H1 (cell line): Measurements from ENCODE around the gene MPZL3. TPM values are rescaled to one million over a fixed set of nuclear protein-coding genes. Genes with fewer than 3 reads are reported as not detected.

ENCODE experiments used
- CTCF ChIA-PET: fragments of 300-600 bp; sonication (Branson Sonifier 250); formaldehyde crosslinking; loops from one replicate; lab custom pipeline; 2021; ENCODE audit not compliant: partially characterized antibody; lab: Charles Lee
- POLR2A ChIA-PET: fragments of 300-600 bp; sonication (Branson Sonifier 250); formaldehyde crosslinking; loops from one replicate; lab custom pipeline; 2021; ENCODE audit warnings: inconsistent platforms; ENCODE audit not compliant: partially characterized antibody; lab: Charles Lee
- DNase-seq, 2 experiments: peaks; one replicate each; pipeline versions ENCODE4 v3.0.0 to v3.0.0-alpha.2; 2010 to 2022; ENCODE audit warnings: low spot score in 2 of 2, low read depth in 1 of 2, mixed read lengths in 1 of 2
- FAIRE-seq: peaks from 2 replicates; lab custom pipeline; 2011; peaks lifted over from hg19 to GRCh38; lab: Jason Lieb, UNC
- H2AFZ ChIP-seq: 2 replicates; pipeline ENCODE4 v1.8.1; 2012; ENCODE audit warnings: low read length, inconsistent platforms
- H2AK5ac ChIP-seq: 2 replicates; pipeline ENCODE4 v1.6.1; 2013; ENCODE audit warnings: low read depth, low read length
- H2BK120ac ChIP-seq: replicated peaks from 2 replicates; pipeline ENCODE3; 2013; ENCODE audit warnings: low read depth, low read length, inconsistent platforms
- H2BK12ac ChIP-seq: 2 replicates; pipeline ENCODE4 v1.6.1; 2013; ENCODE audit warnings: low read depth, low read length
- H2BK15ac ChIP-seq: 2 replicates; pipeline ENCODE4 v1.6.1; 2013; ENCODE audit warnings: low read length
- H2BK20ac ChIP-seq: 2 replicates; pipeline ENCODE4 v1.6.1; 2013; ENCODE audit warnings: low read length
- H2BK5ac ChIP-seq: 2 replicates; pipeline ENCODE4 v1.6.1; 2013; ENCODE audit warnings: low read depth, low read length
- H3K14ac ChIP-seq: 2 replicates; pipeline ENCODE4 v1.6.1; 2013; ENCODE audit warnings: inconsistent platforms; ENCODE audit not compliant: insufficient read length
- H3K18ac ChIP-seq: 2 replicates; pipeline ENCODE4 v1.6.1; 2013; ENCODE audit warnings: low read length; ENCODE audit errors: extremely low read depth
- H3K23ac ChIP-seq: 2 replicates; pipeline ENCODE4 v1.6.1; 2013; ENCODE audit warnings: inconsistent platforms; ENCODE audit not compliant: insufficient read length
- H3K23me2 ChIP-seq: 2 replicates; pipeline ENCODE4 v1.6.1; 2013; ENCODE audit warnings: low read depth, low read length
- H3K27ac ChIP-seq: 2 replicates; pipeline ENCODE4 v1.6.1; 2011; ENCODE audit warnings: low read depth, low read length, inconsistent platforms
- H3K27me3 ChIP-seq, 4 experiments: replicated peaks in 1 of 4; 1 replicate in 1 of 4; 2 replicates in 3 of 4; pipeline versions ENCODE4 v1.6.1 to v1.8.1; 2011 to 2013; ENCODE audit warnings: low read length in 3 of 4, mild to moderate bottlenecking in 3 of 4, inconsistent platforms in 2 of 4, mixed read lengths in 2 of 4, moderate library complexity in 1 of 4; ENCODE audit not compliant: control insufficient read depth in 3 of 4, insufficient read depth in 3 of 4; ENCODE audit errors: extremely low read depth in 1 of 4
- H3K36me3 ChIP-seq, 4 experiments: 2 replicates each; pipeline versions ENCODE4 v1.6.1 to v1.8.1; 2011 to 2013; ENCODE audit warnings: mild to moderate bottlenecking in 4 of 4, low read length in 3 of 4, moderate library complexity in 2 of 4, control low read depth in 1 of 4, inconsistent platforms in 1 of 4; ENCODE audit not compliant: insufficient read depth in 4 of 4, control insufficient read depth in 2 of 4
- H3K4ac ChIP-seq: replicated peaks from 2 replicates; pipeline ENCODE3; 2013; ENCODE audit warnings: low read length, low read depth, mixed read lengths, inconsistent platforms; ENCODE audit not compliant: insufficient read length
- H3K4me1 ChIP-seq, 4 experiments: replicated peaks in 1 of 4; 1 replicate in 1 of 4; 2 replicates in 3 of 4; pipeline versions ENCODE4 v1.6.1 to v1.8.1; 2011 to 2013; ENCODE audit warnings: low read length in 3 of 4, inconsistent platforms in 2 of 4, mixed read lengths in 1 of 4; ENCODE audit not compliant: insufficient read depth in 4 of 4, control insufficient read depth in 3 of 4
- H3K4me2 ChIP-seq, 2 experiments: 2 replicates each; pipeline versions ENCODE4 v1.6.1 to v1.8.1; 2011 to 2013; ENCODE audit warnings: low read depth in 2 of 2, low read length in 2 of 2, control low read depth in 1 of 2, inconsistent platforms in 1 of 2, mild to moderate bottlenecking in 1 of 2; ENCODE audit not compliant: insufficient read depth in 1 of 2
- H3K4me3 ChIP-seq, 4 experiments: fragments of 200-600, 300-600 bp in 1 of 4; sonication (generic), shearing (Covaris generic), sonication (Bioruptor Twin) in 1 of 4; 2 replicates each; pipeline versions ENCODE4 v1.5.1 to v1.8.1; 2011 to 2016; ENCODE audit warnings: low read length in 4 of 4, low read depth in 3 of 4, control low read depth in 2 of 4, inconsistent platforms in 2 of 4, mild to moderate bottlenecking in 2 of 4, mixed read lengths in 1 of 4, moderate library complexity in 1 of 4; ENCODE audit not compliant: insufficient read depth in 2 of 4; ENCODE audit errors: extremely low read depth in 1 of 4
- H3K56ac ChIP-seq: replicated peaks from 2 replicates; pipeline ENCODE3; 2013; ENCODE audit warnings: low read depth, mild to moderate bottlenecking, mixed read lengths, low read length, inconsistent platforms; ENCODE audit not compliant: insufficient read length
- H3K79me1 ChIP-seq: 2 replicates; pipeline ENCODE4 v1.6.1; 2013; ENCODE audit warnings: low read depth, low read length, control low read depth
- H3K79me2 ChIP-seq, 2 experiments: 2 replicates each; pipeline versions ENCODE4 v1.6.1 to v1.8.1; 2012 to 2013; ENCODE audit warnings: low read length in 2 of 2, mild to moderate bottlenecking in 2 of 2, inconsistent platforms in 1 of 2; ENCODE audit not compliant: insufficient read depth in 2 of 2, control insufficient read depth in 1 of 2
- H3K9ac ChIP-seq, 4 experiments: replicated peaks in 1 of 4; 1 replicate in 1 of 4; 2 replicates in 3 of 4; pipeline versions ENCODE4 v1.6.1 to v1.8.1; 2011 to 2013; ENCODE audit warnings: low read depth in 3 of 4, low read length in 3 of 4, control low read depth in 2 of 4, mild to moderate bottlenecking in 2 of 4, moderate library complexity in 2 of 4, inconsistent platforms in 1 of 4; ENCODE audit errors: extremely low read depth in 1 of 4
- H3K9me3 ChIP-seq, 2 experiments: 2 replicates each; pipeline versions ENCODE4 v1.6.1 to v1.8.1; 2012 to 2013; ENCODE audit warnings: mild to moderate bottlenecking in 2 of 2, moderate library complexity in 2 of 2, control low read depth in 1 of 2, inconsistent platforms in 1 of 2, low read depth in 1 of 2, low read length in 1 of 2, mixed read lengths in 1 of 2; ENCODE audit not compliant: insufficient read depth in 2 of 2
- H4K20me1 ChIP-seq, 2 experiments: replicated peaks in 1 of 2; 2 replicates each; pipeline versions ENCODE3 to v1.8.1; 2011 to 2013; ENCODE audit warnings: inconsistent platforms in 2 of 2, low read length in 2 of 2, mild to moderate bottlenecking in 1 of 2; ENCODE audit not compliant: insufficient read depth in 2 of 2, control insufficient read depth in 1 of 2
- H4K5ac ChIP-seq: 2 replicates; pipeline ENCODE4 v1.6.1; 2013; ENCODE audit warnings: low read length, low read depth, mixed read lengths, inconsistent platforms; ENCODE audit not compliant: insufficient read length
- H4K8ac ChIP-seq: 2 replicates; pipeline ENCODE4 v1.8.0; 2013; ENCODE audit warnings: mild to moderate bottlenecking, moderate library complexity, low read length, inconsistent platforms; ENCODE audit not compliant: insufficient read depth; ENCODE audit errors: extremely low read depth
- H4K91ac ChIP-seq: replicated peaks from 2 replicates; pipeline ENCODE3; 2013; ENCODE audit warnings: low read length, mixed read lengths, inconsistent platforms; ENCODE audit not compliant: insufficient read length
- BCL11A ChIP-seq, 2 experiments: IDR thresholded peaks; one replicate each; pipeline ENCODE4 v1.6.1; 2011; ENCODE audit warnings: low read depth in 2 of 2, low read length in 2 of 2, mild to moderate bottlenecking in 2 of 2
- BRCA1 ChIP-seq: IDR thresholded peaks from 2 replicates; pipeline ENCODE4 v1.6.1; 2012; ENCODE audit warnings: low read depth, low read length, improper control_type of control experiment
- EGR1 ChIP-seq: IDR thresholded peaks from 2 replicates; pipeline ENCODE4 v1.6.1; 2011; ENCODE audit warnings: low read depth, low read length, borderline replicate concordance
- EP300 ChIP-seq, 2 experiments: IDR thresholded peaks; 1 replicate in 1 of 2; 2 replicates in 1 of 2; pipeline ENCODE4 v1.6.1; 2011 to 2012; ENCODE audit warnings: low read depth in 2 of 2, low read length in 2 of 2, mild to moderate bottlenecking in 2 of 2, borderline replicate concordance in 1 of 2, inconsistent platforms in 1 of 2, moderate library complexity in 1 of 2
- KDM1A ChIP-seq: fragments of 200-600, 300-600 bp; sonication (generic); IDR thresholded peaks from 2 replicates; pipeline ENCODE4 v1.7.1; 2016; ENCODE audit warnings: mild to moderate bottlenecking, low read length, borderline replicate concordance
- POLR2AphosphoS5 ChIP-seq: IDR thresholded peaks from 2 replicates; pipeline ENCODE4 v1.6.1; 2011; ENCODE audit warnings: low read depth, low read length
- RAD21 ChIP-seq, 2 experiments: IDR thresholded peaks in 1 of 2; conservative IDR thresholded peaks in 1 of 2; 2 replicates each; pipeline ENCODE4 v1.6.1; 2011; ENCODE audit warnings: low read depth in 2 of 2, low read length in 2 of 2, improper control_type of control experiment in 1 of 2, inconsistent platforms in 1 of 2, mild to moderate bottlenecking in 1 of 2, moderate library complexity in 1 of 2
- RBBP5 ChIP-seq: IDR thresholded peaks from 2 replicates; pipeline ENCODE4 v1.7.1; 2012; ENCODE audit warnings: low read depth, mild to moderate bottlenecking, inconsistent platforms, low read length, moderate library complexity, borderline replicate concordance
- SAP30 ChIP-seq: fragments of 300-600 bp; sonication (generic); IDR thresholded peaks from 2 replicates; pipeline ENCODE4 v1.7.1; 2012; ENCODE audit warnings: low read length, moderate library complexity, mild to moderate bottlenecking, inconsistent platforms; ENCODE audit not compliant: insufficient read depth, insufficient replicate concordance
- SIRT6 ChIP-seq: IDR thresholded peaks from one replicate; pipeline ENCODE4 v1.7.1; 2012; ENCODE audit warnings: low read length, inconsistent platforms
- SP1 ChIP-seq: IDR thresholded peaks from 2 replicates; pipeline ENCODE4 v1.6.1; 2011; ENCODE audit warnings: low read depth, low read length
- SP2 ChIP-seq: IDR thresholded peaks from 2 replicates; pipeline ENCODE4 v1.6.1; 2012; ENCODE audit warnings: mild to moderate bottlenecking, low read length, inconsistent platforms
- WGBS, 2 experiments: shearing (Covaris generic) in 1 of 2; methylation state at CpG; one replicate each; pipeline versions ENCODE4 v1.1.6 to v1.1.7; 2013 to 2015; ENCODE audit warnings: low lambda C conversion rate in 2 of 2, mixed read lengths in 2 of 2, inconsistent platforms in 1 of 2, low coverage in 1 of 2, missing lambda C conversion rate in 1 of 2; ENCODE audit not compliant: insufficient replicate concordance in 2 of 2, insufficient coverage in 1 of 2, insufficient read length in 1 of 2; ENCODE audit errors: extremely low coverage in 1 of 2, missing lambda C conversion rate in 1 of 2; 5-methylcytosine and 5-hydroxymethylcytosine counted together
- polyA plus RNA-seq, 7 experiments: library from polyadenylated mRNA; depleted of rRNA in 3 of 7; stranded (reverse) in 5 of 7; unstranded in 2 of 7; fragments of >200 nt in 5 of 7; fragments of 200-250 nt in 2 of 7; gene quantifications; 1 replicate in 5 of 7; 2 replicates in 1 of 7; 4 replicates in 1 of 7; pipeline versions ENCODE4 v1.2.1 to v1.2.3, GENCODE V29; 2011 to 2013; ENCODE audit warnings: missing spikeins in 2 of 7, mixed read lengths in 2 of 7
- total RNA-seq: library from RNA; stranded (reverse); fragmentation: NEBNext Ultra II Directional; extraction: Animal tissue kit (Norgen Biotek cat#: 25700); gene quantifications from 2 replicates; pipeline ENCODE4 v1.2.1, GENCODE V29; 2021

MPZL3 gene
- total and polyA plus RNA-seq, 2 of the 8 experiments (the other 6 are each of a cell fraction or from before 2014, with no cell fraction given): 1.1 to 3.9 TPM

DNA sequence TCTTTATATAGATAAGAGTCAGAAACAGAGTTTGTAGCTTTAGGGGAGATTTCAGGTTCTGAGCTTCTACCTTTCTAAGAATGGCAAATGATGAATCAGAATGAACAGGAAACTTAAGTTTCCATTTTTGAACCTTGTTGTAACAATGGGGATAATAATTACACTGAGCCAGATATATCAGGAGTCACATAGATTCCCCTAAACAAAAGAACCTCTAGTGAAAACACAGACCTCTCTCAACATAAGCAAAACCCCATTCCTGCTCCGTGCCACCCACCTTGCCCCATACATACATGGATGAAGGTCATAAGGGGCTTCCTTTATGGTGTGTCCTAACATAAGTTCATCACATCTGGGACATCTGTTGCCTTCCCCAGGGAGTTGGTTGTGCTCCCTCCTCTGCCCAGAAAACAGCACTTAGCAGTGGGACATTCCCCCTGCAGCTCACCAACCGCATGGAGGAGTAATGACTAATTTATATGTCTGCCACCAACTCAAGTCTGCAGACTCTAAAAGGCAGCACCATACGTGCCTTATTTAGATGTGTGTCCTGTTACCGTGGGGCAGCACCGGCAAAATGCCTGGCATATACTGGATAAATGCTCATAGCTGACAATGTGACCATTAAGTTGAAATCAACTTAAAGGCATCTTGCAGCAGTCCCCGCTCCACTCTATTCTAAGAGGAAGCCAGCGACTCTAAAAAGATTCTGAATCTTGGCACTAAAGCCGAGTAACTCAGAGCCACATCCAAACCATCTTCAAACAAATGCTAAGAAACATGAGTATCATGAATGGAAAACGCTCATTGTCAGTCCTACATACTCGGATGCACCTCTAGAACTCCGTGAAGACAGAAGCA is 35.3 kb downstream of the MPZL3 start:
- no peak overlapping the region for H2BK20ac ChIP-seq
- H3K27me3 ChIP-seq: no peaks in the 10 kb centered on the region
- no peak overlapping the region for H3K56ac ChIP-seq
- ChIA-PET CTCF (interaction anchor here (0.6 to 1.6 kb wide), 5 partner anchors 9 to 828 kb away, joined by 3 to 7 read pairs (median 3); partner anchors contain the start of gene MPZL3), POLR2A (interaction anchor here (0.6 kb wide), 1 partner anchor 276 kb away, joined by 3 read pairs; no protein-coding TSS in a partner anchor)
- H2BK120ac ChIP-seq: no peak overlapping the region
- H3K79me2 ChIP-seq: no peaks in the 10 kb centered on the region
- no peak overlapping the region for H2AFZ ChIP-seq
- no peaks in the 10 kb centered on the region for H4K20me1 ChIP-seq
- 85% methylated on average over 11 of the region's 11 CpGs; no CpG with 5 or more reads in 1 of the 2 experiments for WGBS, 2 experiments
- peaks cover 1 to 11% (median 9%) of the 10 kb centered on the region in 4 experiments for H3K4me1 ChIP-seq
- H3K27ac ChIP-seq: no peak overlapping the region
- no peak overlapping the region for H3K23ac ChIP-seq
- H3K36me3 ChIP-seq: no peaks in the 10 kb centered on the region
- no peak overlapping the region for H3K9ac ChIP-seq
- H3K14ac ChIP-seq: no peak overlapping the region
- FAIRE-seq: no peak
- no peak overlapping the region for H3K4me2 ChIP-seq
- no peaks in the 10 kb centered on the region for H3K79me1 ChIP-seq
- H3K9me3 ChIP-seq: no peaks in the 10 kb centered on the region
- H4K5ac ChIP-seq: no peak overlapping the region
- no peak overlapping the region for H2AK5ac ChIP-seq
- H2BK5ac ChIP-seq: no peak overlapping the region
- no peak overlapping the region for H4K91ac ChIP-seq
- no peak overlapping the region for H3K4me3 ChIP-seq
- DNase-seq: no peak
- no peak overlapping the region for H4K8ac ChIP-seq
- H3K18ac ChIP-seq: no peak overlapping the region
- no peak overlapping the region for H2BK15ac ChIP-seq
- H2BK12ac ChIP-seq: no peak overlapping the region
- H3K4ac ChIP-seq: no peak overlapping the region
- H3K23me2 ChIP-seq: no peaks in the 10 kb centered on the region
- TF ChIP-seq POLR2AphosphoS5 (no peak), BRCA1 (no peak), SP2 (no peak), SIRT6 (no peak), SAP30 (no peak), EGR1 (no peak), RBBP5 (no peak), KDM1A (no peak), RAD21 (IDR thresholded peaks at IDR 0.05 in 1 of 2, conservative IDR thresholded peaks at IDR 0.05 in 1 of 2; ENCODE audit: low read depth in 2 of 2, low read length in 2 of 2) (no peak), SP1 (no peak), BCL11A (IDR thresholded peaks at IDR 0.05; ENCODE audit: low read depth in 2 of 2, low read length in 2 of 2) (no peak), EP300 (IDR thresholded peaks at IDR 0.05; ENCODE audit: borderline replicate concordance in 1 of 2, low read depth in 2 of 2, low read length in 2 of 2) (no peak)
